Right lobe of liver (tissue), 4 donors: Measurements from ENCODE around the gene ZNF557.
"Not testable (repeated sequence)": the region's sequence is repeated elsewhere in the genome, so short reads cannot be mapped to it uniquely, and the experiment has no call there.

ENCODE experiments used
- CTCF ChIP-seq, 4 donors: fragments of 200-600 bp in 3 of 4; fragments of 450-650 bp in 1 of 4; IDR thresholded peaks; one replicate each; pipeline versions ENCODE4 v1.5.1 to v1.8.0; 2016 to 2022; ENCODE audit warnings: antibody characterized with exemption in 4 of 4, mild to moderate bottlenecking in 2 of 4
- POLR2A ChIP-seq: fragments of 450-650 bp; IDR thresholded peaks from one replicate; pipeline ENCODE4 v1.6.1; 2017; ENCODE audit warnings: antibody characterized with exemption, mild to moderate bottlenecking
- donor health status: DM: no; HTN: no; CAD: no.
- donor health status: DM: no; HTN: no; CAD: no.
- donor health status: DM: no; HTN: yes; CAD: no.

- TF ChIP-seq POLR2A; CTCF (IDR thresholded peaks at IDR 0.05): not testable (repeated sequence)
Measured at GRCh38 chr19:7040079-7040478, 29.4 kb upstream of the ZNF557 start, which contains the start of gene MBD3L4.
